IMR-90 (cell line): ENCODE results near the gene ECHS1. TPM values are rescaled to one million over a fixed set of nuclear protein-coding genes. Genes with fewer than 3 reads are reported as not detected.

ENCODE experiments used
- ATAC-seq: fragments of 200-7000 bp; cut with Tn5 transposase; 2 replicates; pipeline ENCODE4 v1.9.1; 2020; ENCODE audit warnings: low read depth, mild to moderate bottlenecking, moderate library complexity
- BruUV-seq: library from RNA; stranded (reverse); fragments of 400-500 nt; replicated peaks from 2 replicates; lab custom pipeline; 2021; lab: Mats Ljungman, UMichigan
- CTCF ChIA-PET: fragments of 300-600 bp; formaldehyde crosslinking; extraction: SDS; loops from one replicate; lab custom pipeline; 2021; ENCODE audit warnings: antibody characterized with exemption; lab: Yijun Ruan, JAX
- POLR2A ChIA-PET: fragments of 300-600 bp; sonication (Branson Sonifier 250); formaldehyde crosslinking; loops from one replicate; lab custom pipeline; 2022; ENCODE audit warnings: antibody characterized with exemption; ENCODE audit not compliant: unreplicated experiment; lab: Charles Lee
- DNase-seq: peaks from one replicate; pipeline ENCODE4 v3.0.0; 2013
- H2AFZ ChIP-seq: replicated peaks from 2 replicates; pipeline ENCODE3; 2013; ENCODE audit warnings: low read length, mild to moderate bottlenecking; ENCODE audit not compliant: poor library complexity
- H2AK5ac ChIP-seq: 2 replicates; pipeline ENCODE4 v1.6.1; 2013; ENCODE audit warnings: low read depth, low read length, inconsistent platforms
- H2AK9ac ChIP-seq: replicated peaks from 2 replicates; pipeline ENCODE3; 2013; ENCODE audit warnings: mild to moderate bottlenecking, low read depth, low read length, moderate library complexity; ENCODE audit not compliant: poor library complexity
- H2BK120ac ChIP-seq: 2 replicates; pipeline ENCODE4 v1.6.1; 2013; ENCODE audit warnings: low read depth, low read length, inconsistent platforms
- H2BK15ac ChIP-seq: 3 replicates; pipeline ENCODE4 v1.6.1; 2013; ENCODE audit warnings: low read depth, low read length, inconsistent platforms
- H2BK20ac ChIP-seq: 2 replicates; pipeline ENCODE4 v1.6.1; 2013; ENCODE audit warnings: low read depth, mild to moderate bottlenecking, inconsistent platforms, low read length, moderate library complexity
- H2BK5ac ChIP-seq: 2 replicates; pipeline ENCODE4 v1.6.1; 2013; ENCODE audit warnings: mild to moderate bottlenecking, low read depth, low read length, inconsistent platforms; ENCODE audit not compliant: poor library complexity, severe bottlenecking
- H3K14ac ChIP-seq: replicated peaks from 2 replicates; pipeline ENCODE4 v1.6.1; 2013; ENCODE audit warnings: low read depth, low read length, inconsistent platforms
- H3K18ac ChIP-seq: 2 replicates; pipeline ENCODE4 v1.6.1; 2013; ENCODE audit warnings: low read depth, low read length, control low read depth
- H3K23ac ChIP-seq: 2 replicates; pipeline ENCODE4 v1.6.1; 2013; ENCODE audit warnings: low read depth, low read length, inconsistent platforms
- H3K27ac ChIP-seq: 2 replicates; pipeline ENCODE4 v1.5.1; 2013; ENCODE audit warnings: mild to moderate bottlenecking, control low read depth, low read length; ENCODE audit not compliant: insufficient read depth
- H3K27me3 ChIP-seq: 2 replicates; pipeline ENCODE4 v1.6.1; 2013; ENCODE audit warnings: low read length; ENCODE audit not compliant: control insufficient read depth, insufficient read depth
- H3K36me3 ChIP-seq: 2 replicates; pipeline ENCODE4 v1.6.1; 2013; ENCODE audit warnings: low read length, mixed read lengths; ENCODE audit not compliant: control insufficient read depth, insufficient read depth
- H3K4ac ChIP-seq: 2 replicates; pipeline ENCODE4 v1.6.1; 2013; ENCODE audit warnings: low read depth, low read length, inconsistent platforms
- H3K4me1 ChIP-seq: 2 replicates; pipeline ENCODE4 v1.6.1; 2013; ENCODE audit warnings: low read length, mixed read lengths; ENCODE audit not compliant: control insufficient read depth, insufficient read depth
- H3K4me2 ChIP-seq: 2 replicates; pipeline ENCODE4 v1.6.1; 2013; ENCODE audit warnings: low read depth, mild to moderate bottlenecking, control low read depth, low read length, moderate library complexity
- H3K4me3 ChIP-seq: 2 replicates; pipeline ENCODE4 v1.5.1; 2013; ENCODE audit warnings: low read depth, mild to moderate bottlenecking, control low read depth, low read length, moderate library complexity; ENCODE audit not compliant: insufficient read depth
- H3K56ac ChIP-seq: 2 replicates; pipeline ENCODE4 v1.6.1; 2013; ENCODE audit warnings: low read length, inconsistent platforms; ENCODE audit not compliant: insufficient read depth; ENCODE audit errors: extremely low read depth
- H3K79me1 ChIP-seq, 2 experiments: 2 replicates each; pipeline ENCODE4 v1.6.1; 2013; ENCODE audit warnings: low read length in 2 of 2, inconsistent platforms in 1 of 2, low read depth in 1 of 2
- H3K9ac ChIP-seq: 2 replicates; pipeline ENCODE4 v1.6.1; 2013; ENCODE audit warnings: low read depth, low read length, control low read depth
- H3K9me1 ChIP-seq: 2 replicates; pipeline ENCODE4 v1.6.1; 2013; ENCODE audit warnings: low read length, inconsistent platforms; ENCODE audit not compliant: insufficient read depth
- H3K9me3 ChIP-seq: 2 replicates; pipeline ENCODE4 v1.6.1; 2013; ENCODE audit warnings: low read length; ENCODE audit not compliant: control insufficient read depth, insufficient read depth
- H4K20me1 ChIP-seq: 2 replicates; pipeline ENCODE4 v1.6.1; 2013; ENCODE audit warnings: low read length, inconsistent platforms; ENCODE audit not compliant: insufficient read depth
- H4K5ac ChIP-seq: 2 replicates; pipeline ENCODE4 v1.6.1; 2013; ENCODE audit warnings: mild to moderate bottlenecking, low read depth, low read length, control low read depth
- H4K8ac ChIP-seq, 2 experiments: 2 replicates each; pipeline ENCODE4 v1.6.1; 2013; ENCODE audit warnings: low read depth in 2 of 2, low read length in 2 of 2, control low read depth in 1 of 2, inconsistent platforms in 1 of 2
- H4K91ac ChIP-seq: 2 replicates; pipeline ENCODE4 v1.6.1; 2013; ENCODE audit warnings: low read depth, low read length, inconsistent platforms; ENCODE audit not compliant: insufficient read depth
- BHLHE40 ChIP-seq: fragments of 150-350 bp; IDR thresholded peaks from 2 replicates; pipeline ENCODE4 v1.6.1; 2016; ENCODE audit warnings: mild to moderate bottlenecking, low read depth, low read length
- CEBPB ChIP-seq: IDR thresholded peaks from 2 replicates; pipeline ENCODE4 v1.6.1; 2012; ENCODE audit warnings: low read depth, low read length, improper control_type of control experiment
- CHD1 ChIP-seq: IDR thresholded peaks from 2 replicates; pipeline ENCODE4 v1.6.1; 2012; ENCODE audit warnings: low read depth, low read length, improper control_type of control experiment
- FOS ChIP-seq: fragments of 150-350 bp; IDR thresholded peaks from 2 replicates; pipeline ENCODE4 v1.6.1; 2016; ENCODE audit warnings: low read depth, low read length
- MAZ ChIP-seq: IDR thresholded peaks from 2 replicates; pipeline ENCODE4 v1.6.1; 2012; ENCODE audit warnings: low read depth, mild to moderate bottlenecking, low read length, improper control_type of control experiment, moderate library complexity, borderline replicate concordance
- MXI1 ChIP-seq: IDR thresholded peaks from 2 replicates; pipeline ENCODE4 v1.6.1; 2012; ENCODE audit warnings: low read depth, mild to moderate bottlenecking, low read length, moderate library complexity, borderline replicate concordance
- NFE2L2 ChIP-seq: fragments of 150-350 bp; IDR thresholded peaks from 2 replicates; pipeline ENCODE4 v1.6.1; 2016; ENCODE audit warnings: low read depth, mild to moderate bottlenecking, low read length
- POLR2A ChIP-seq: IDR thresholded peaks from 2 replicates; pipeline ENCODE4 v1.6.1; 2012; ENCODE audit warnings: mild to moderate bottlenecking, low read depth, low read length
- RAD21 ChIP-seq: IDR thresholded peaks from 2 replicates; pipeline ENCODE4 v1.6.1; 2012; ENCODE audit warnings: low read length, improper control_type of control experiment
- RCOR1 ChIP-seq: IDR thresholded peaks from 2 replicates; pipeline ENCODE4 v1.6.1; 2012; ENCODE audit warnings: mild to moderate bottlenecking, low read length, improper control_type of control experiment; ENCODE audit not compliant: insufficient replicate concordance
- RFX5 ChIP-seq: IDR thresholded peaks from 2 replicates; pipeline ENCODE4 v1.8.0; 2012; ENCODE audit warnings: low read depth, mild to moderate bottlenecking, low read length, moderate library complexity
- SMC3 ChIP-seq: fragments of 150-350 bp; IDR thresholded peaks from 2 replicates; pipeline ENCODE4 v1.6.1; 2016; ENCODE audit warnings: low read depth, mild to moderate bottlenecking, antibody characterized with exemption, low read length, moderate library complexity
- WGBS, 2 experiments: methylation state at CpG; one replicate each; pipeline versions ENCODE4 v1.1.5 to v1.1.7; 2013; ENCODE audit warnings: missing lambda C conversion rate in 2 of 2; ENCODE audit not compliant: insufficient read length in 1 of 2; ENCODE audit errors: extremely low coverage in 2 of 2; 5-methylcytosine and 5-hydroxymethylcytosine counted together
- dilution Hi-C: fragments of 300-500 bp; cut with HindIII; formaldehyde crosslinking; loops from one replicate; pipeline ENCODE4 v1.14.3; 2018; ENCODE audit warnings: low sequenced_read_pairs; ENCODE audit not compliant: unreplicated experiment
- in situ Hi-C: fragments of 300-500 bp; cut with MboI; formaldehyde crosslinking; loops from 3 replicates; pipeline ENCODE4 v1.14.3; 2019; ENCODE audit warnings: low sequenced_read_pairs, inconsistent platforms, mixed read lengths
- intact Hi-C: fragments of 100-400 bp; cut with micrococcal nuclease; formaldehyde crosslinking; loops from 2 replicates; pipeline ENCODE4 v1.10.0; 2022
- polyA plus RNA-seq, 3 experiments: library from polyadenylated mRNA; depleted of rRNA; stranded (reverse); fragments of >200 nt; gene quantifications; 2 replicates each; pipeline ENCODE4 v1.2.3, GENCODE V29; 2012; ENCODE audit warnings: low replicate concordance in 1 of 3
- total RNA-seq: library from RNA; depleted of rRNA; stranded (reverse); fragments of >200 nt; gene quantifications from 2 replicates; pipeline ENCODE4 v1.2.3, GENCODE V29; 2012
- TF ChIP-seq, protein P1 (sequence below): fragments of 150-350 bp; IDR thresholded peaks from 2 replicates; pipeline ENCODE4 v1.6.1; 2016; ENCODE audit warnings: low read depth, mild to moderate bottlenecking, low read length, moderate library complexity, borderline replicate concordance
- TF ChIP-seq, protein P2 (sequence below): fragments of 150-350 bp; IDR thresholded peaks from 2 replicates; pipeline ENCODE4 v1.6.1; 2017; ENCODE audit warnings: mild to moderate bottlenecking, antibody characterized with exemption, low read length, low read depth
- TF ChIP-seq, protein P3 (sequence below): conservative IDR thresholded peaks from 2 replicates; pipeline ENCODE4 v1.5.1; 2012; ENCODE audit warnings: mild to moderate bottlenecking, low read depth, low read length, improper control_type of control experiment

ECHS1 gene
- total and polyA plus RNA-seq, 2 of the 4 experiments (the other 2 are of a cell fraction) = 60.8 to 84.2 TPM

DNA sequence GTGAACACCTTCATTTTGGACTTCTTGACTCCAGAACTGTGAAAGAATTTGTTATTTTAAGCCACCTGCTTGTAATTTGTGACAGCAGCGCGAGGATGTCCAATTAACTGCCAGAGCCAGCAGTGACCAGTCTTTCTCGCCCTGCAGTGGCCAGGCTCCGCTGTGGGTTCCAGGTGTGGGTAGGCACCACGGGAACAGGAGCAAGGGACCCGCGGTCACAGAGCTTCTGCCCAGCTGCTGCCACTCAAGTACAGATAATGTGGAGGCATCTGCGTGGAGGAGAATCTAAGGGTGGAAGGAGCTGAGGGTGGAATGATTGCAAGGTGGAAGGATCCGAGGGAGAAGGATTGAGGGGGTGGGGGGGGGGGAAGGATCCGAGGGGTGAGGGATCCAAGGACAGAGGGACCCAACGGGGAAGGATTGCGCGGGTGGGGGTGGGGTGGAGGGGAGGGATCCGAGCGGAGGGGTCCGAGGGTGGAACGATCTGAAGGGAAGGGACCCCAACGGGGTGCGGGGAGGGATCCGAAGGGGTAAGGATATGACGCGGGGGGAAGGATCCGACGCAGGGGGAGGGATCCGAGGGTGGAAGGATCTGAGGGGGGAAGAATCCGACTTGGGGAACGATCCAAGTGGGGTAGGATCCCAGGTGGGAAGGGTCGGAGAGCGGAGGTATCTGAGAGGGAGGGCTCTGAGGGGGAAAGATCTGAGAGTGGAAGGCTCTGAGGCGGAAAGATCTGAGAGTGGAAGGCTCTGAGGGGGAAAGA, 40.0 kb downstream of the ECHS1 start:
- no peak for ATAC-seq
- 0 out of 2 replicates have a peak, but pooled peaks cover under 1% of the 10 kb centered on the region for H3K9me1 ChIP-seq
- no peak overlapping the region for H4K91ac ChIP-seq
- no peak for DNase-seq
- 79% methylated on average over 13 of the region's 30 CpGs; no CpG with 5 or more reads in 1 of the 2 experiments for WGBS, 2 experiments
- H2BK20ac ChIP-seq = no peak overlapping the region
- dilution Hi-C loops (no loop called here), in situ Hi-C loops (no loop called here), intact Hi-C loops (no loop called here)
- H3K18ac ChIP-seq = no peak overlapping the region
- H3K4me3 ChIP-seq = no peak overlapping the region
- no peaks in the 10 kb centered on the region; the same call in 1 of the 2 replicates for H3K9me3 ChIP-seq
- H2AK5ac ChIP-seq = no peak overlapping the region
- CTCF ChIA-PET = no interaction called here
- H2BK15ac ChIP-seq = no peak overlapping the region
- POLR2A ChIA-PET = no interaction called here
- H3K4ac ChIP-seq = no peak overlapping the region
- H4K8ac ChIP-seq = no peak overlapping the region
- peaks cover 50% of the 10 kb centered on the region for H3K27me3 ChIP-seq
- no TSS peak for BruUV-seq
- H3K4me2 ChIP-seq = no peak overlapping the region
- H3K27ac ChIP-seq = no peak overlapping the region
- H4K20me1 ChIP-seq = no peaks in the 10 kb centered on the region
- H3K36me3 ChIP-seq = no peaks in the 10 kb centered on the region
- no peaks in the 10 kb centered on the region for H3K79me1 ChIP-seq
- H3K23ac ChIP-seq = no peak overlapping the region
- H2BK5ac ChIP-seq = no peak overlapping the region
- H3K4me1 ChIP-seq = peaks cover 11% of the 10 kb centered on the region; the same call in 1 of the 2 replicates
- H2AFZ ChIP-seq = no peak overlapping the region
- H4K5ac ChIP-seq = no peak overlapping the region
- H3K56ac ChIP-seq = no peak overlapping the region
- no peak overlapping the region for H2AK9ac ChIP-seq
- H3K9ac ChIP-seq = no peak overlapping the region
- H2BK120ac ChIP-seq = no peak overlapping the region
- no peak overlapping the region for H3K14ac ChIP-seq
- TF ChIP-seq BHLHE40 = no peak
- TF ChIP-seq RCOR1 = no peak
- no peak for TF ChIP-seq RFX5
- no peak for TF ChIP-seq POLR2A
- TF ChIP-seq SMC3 = no peak
- no peak for TF ChIP-seq MXI1
- no peak for TF ChIP-seq RAD21
- TF ChIP-seq CHD1 = no peak
- TF ChIP-seq NFE2L2 = no peak
- TF ChIP-seq, protein P1, sequence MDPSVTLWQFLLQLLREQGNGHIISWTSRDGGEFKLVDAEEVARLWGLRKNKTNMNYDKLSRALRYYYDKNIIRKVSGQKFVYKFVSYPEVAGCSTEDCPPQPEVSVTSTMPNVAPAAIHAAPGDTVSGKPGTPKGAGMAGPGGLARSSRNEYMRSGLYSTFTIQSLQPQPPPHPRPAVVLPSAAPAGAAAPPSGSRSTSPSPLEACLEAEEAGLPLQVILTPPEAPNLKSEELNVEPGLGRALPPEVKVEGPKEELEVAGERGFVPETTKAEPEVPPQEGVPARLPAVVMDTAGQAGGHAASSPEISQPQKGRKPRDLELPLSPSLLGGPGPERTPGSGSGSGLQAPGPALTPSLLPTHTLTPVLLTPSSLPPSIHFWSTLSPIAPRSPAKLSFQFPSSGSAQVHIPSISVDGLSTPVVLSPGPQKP = no peak
- TF ChIP-seq, protein P2, sequence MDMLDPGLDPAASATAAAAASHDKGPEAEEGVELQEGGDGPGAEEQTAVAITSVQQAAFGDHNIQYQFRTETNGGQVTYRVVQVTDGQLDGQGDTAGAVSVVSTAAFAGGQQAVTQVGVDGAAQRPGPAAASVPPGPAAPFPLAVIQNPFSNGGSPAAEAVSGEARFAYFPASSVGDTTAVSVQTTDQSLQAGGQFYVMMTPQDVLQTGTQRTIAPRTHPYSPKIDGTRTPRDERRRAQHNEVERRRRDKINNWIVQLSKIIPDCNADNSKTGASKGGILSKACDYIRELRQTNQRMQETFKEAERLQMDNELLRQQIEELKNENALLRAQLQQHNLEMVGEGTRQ = no peak
- TF ChIP-seq CEBPB = no peak
- TF ChIP-seq, protein P3, sequence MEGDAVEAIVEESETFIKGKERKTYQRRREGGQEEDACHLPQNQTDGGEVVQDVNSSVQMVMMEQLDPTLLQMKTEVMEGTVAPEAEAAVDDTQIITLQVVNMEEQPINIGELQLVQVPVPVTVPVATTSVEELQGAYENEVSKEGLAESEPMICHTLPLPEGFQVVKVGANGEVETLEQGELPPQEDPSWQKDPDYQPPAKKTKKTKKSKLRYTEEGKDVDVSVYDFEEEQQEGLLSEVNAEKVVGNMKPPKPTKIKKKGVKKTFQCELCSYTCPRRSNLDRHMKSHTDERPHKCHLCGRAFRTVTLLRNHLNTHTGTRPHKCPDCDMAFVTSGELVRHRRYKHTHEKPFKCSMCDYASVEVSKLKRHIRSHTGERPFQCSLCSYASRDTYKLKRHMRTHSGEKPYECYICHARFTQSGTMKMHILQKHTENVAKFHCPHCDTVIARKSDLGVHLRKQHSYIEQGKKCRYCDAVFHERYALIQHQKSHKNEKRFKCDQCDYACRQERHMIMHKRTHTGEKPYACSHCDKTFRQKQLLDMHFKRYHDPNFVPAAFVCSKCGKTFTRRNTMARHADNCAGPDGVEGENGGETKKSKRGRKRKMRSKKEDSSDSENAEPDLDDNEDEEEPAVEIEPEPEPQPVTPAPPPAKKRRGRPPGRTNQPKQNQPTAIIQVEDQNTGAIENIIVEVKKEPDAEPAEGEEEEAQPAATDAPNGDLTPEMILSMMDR = no peak
- no peak for TF ChIP-seq MAZ
- TF ChIP-seq FOS = no peak
